CD14-positive monocyte (primary cell): ENCODE results near the gene OR4K2. TPM values are rescaled to one million over a fixed set of nuclear protein-coding genes. Genes with fewer than 3 reads are reported as not detected.
"Not testable (repeated sequence)": the region's sequence is repeated elsewhere in the genome, so short reads cannot be mapped to it uniquely, and the experiment has no call there.

Source experiments
- DNase-seq, 3 donors: peaks; one replicate each; pipeline ENCODE4 v3.0.0-alpha.2; 2011 to 2022
- H2AFZ ChIP-seq: 2 replicates; pipeline ENCODE4 v1.6.0; 2012; ENCODE audit warnings: mild to moderate bottlenecking, low read depth, low read length, inconsistent platforms; ENCODE audit not compliant: insufficient read depth, poor library complexity, severe bottlenecking
- H3K27ac ChIP-seq, 2 donors: 1 replicate in 1 of 2; 2 replicates in 1 of 2; pipeline ENCODE4 v1.5.1; 2012 to 2013; ENCODE audit warnings: low read length in 2 of 2, control low read depth in 1 of 2, inconsistent platforms in 1 of 2, low read depth in 1 of 2, mild to moderate bottlenecking in 1 of 2
- H3K27me3 ChIP-seq, 2 donors: one replicate each; pipeline versions ENCODE4 v1.6.0 to v1.6.1; 2011 to 2013; ENCODE audit warnings: low read length in 2 of 2; ENCODE audit not compliant: control insufficient read depth in 2 of 2, insufficient read depth in 2 of 2
- H3K36me3 ChIP-seq, 2 donors: replicated peaks in 1 of 2; 1 replicate in 1 of 2; 2 replicates in 1 of 2; pipeline versions ENCODE4 v1.5.1 to v1.6.1; 2012 to 2013; ENCODE audit warnings: low read length in 2 of 2, control low read depth in 1 of 2, inconsistent platforms in 1 of 2, mild to moderate bottlenecking in 1 of 2; ENCODE audit not compliant: insufficient read depth in 2 of 2, control insufficient read depth in 1 of 2
- H3K4me1 ChIP-seq, 2 donors: 1 replicate in 1 of 2; 2 replicates in 1 of 2; pipeline versions ENCODE4 v1.5.1 to v1.6.1; 2012 to 2013; ENCODE audit warnings: low read length in 2 of 2, control low read depth in 1 of 2, inconsistent platforms in 1 of 2, mild to moderate bottlenecking in 1 of 2, moderate library complexity in 1 of 2; ENCODE audit not compliant: insufficient read depth in 2 of 2, control insufficient read depth in 1 of 2
- H3K4me2 ChIP-seq: replicated peaks from 2 replicates; pipeline ENCODE3; 2012; ENCODE audit warnings: low read length, moderate library complexity, mild to moderate bottlenecking; ENCODE audit not compliant: poor library complexity, severe bottlenecking; ENCODE audit errors: extremely low read depth
- H3K4me3 ChIP-seq, 3 experiments: fragments of 200-600 bp in 1 of 3; sonication (generic) in 1 of 3; replicated peaks in 1 of 3; 1 replicate in 2 of 3; 2 replicates in 1 of 3; pipeline ENCODE4 v1.5.1; 2011 to 2013; ENCODE audit warnings: low read length in 3 of 3, mild to moderate bottlenecking in 3 of 3, control low read depth in 2 of 3, low read depth in 2 of 3, inconsistent platforms in 1 of 3, moderate library complexity in 1 of 3
- H3K79me2 ChIP-seq: 2 replicates; pipeline ENCODE4 v1.6.0; 2012; ENCODE audit warnings: mild to moderate bottlenecking, control low read depth, inconsistent platforms, low read length, moderate library complexity; ENCODE audit not compliant: insufficient read depth
- H3K9ac ChIP-seq: 2 replicates; pipeline ENCODE4 v1.6.0; 2017; ENCODE audit warnings: low read length, mild to moderate bottlenecking; ENCODE audit not compliant: insufficient read depth, poor library complexity, severe bottlenecking
- H3K9me3 ChIP-seq, 2 donors: replicated peaks in 1 of 2; 1 replicate in 1 of 2; 2 replicates in 1 of 2; pipeline versions ENCODE4 v1.5.1 to v1.6.1; 2012 to 2013; ENCODE audit warnings: low read length in 2 of 2, control low read depth in 1 of 2; ENCODE audit not compliant: control insufficient read depth in 1 of 2, insufficient read depth in 1 of 2
- H4K20me1 ChIP-seq: 2 replicates; pipeline ENCODE4 v1.6.0; 2012; ENCODE audit warnings: mild to moderate bottlenecking, low read length, control low read depth, moderate library complexity; ENCODE audit not compliant: insufficient read depth
- H3K27ac Mint-ChIP-seq, 7 donors: one replicate each; pipeline ENCODE4 v1.8.0; 2020; ENCODE audit warnings: mild to moderate bottlenecking in 7 of 7, mixed read lengths in 7 of 7, moderate library complexity in 6 of 7, inconsistent platforms in 2 of 7
- H3K27me3 Mint-ChIP-seq, 3 donors: one replicate each; pipeline ENCODE4 v1.8.0; 2021 to 2022; ENCODE audit warnings: low read depth in 3 of 3, mild to moderate bottlenecking in 3 of 3, mixed read lengths in 3 of 3, moderate library complexity in 3 of 3, inconsistent platforms in 1 of 3
- H3K36me3 Mint-ChIP-seq, 2 donors: one replicate each; pipeline ENCODE4 v1.8.0; 2020; ENCODE audit warnings: mixed read lengths in 2 of 2, inconsistent platforms in 1 of 2, mild to moderate bottlenecking in 1 of 2
- H3K4me1 Mint-ChIP-seq: one replicate; pipeline ENCODE4 v1.8.0; 2020; ENCODE audit warnings: mild to moderate bottlenecking, mixed read lengths
- H3K4me3 Mint-ChIP-seq, 2 donors: one replicate each; pipeline ENCODE4 v1.8.0; 2020; ENCODE audit warnings: mild to moderate bottlenecking in 2 of 2, mixed read lengths in 2 of 2, moderate library complexity in 1 of 2
- H3K9me3 Mint-ChIP-seq, 7 donors: one replicate each; pipeline ENCODE4 v1.8.0; 2020 to 2022; ENCODE audit warnings: mixed read lengths in 7 of 7, mild to moderate bottlenecking in 6 of 7, moderate library complexity in 6 of 7, inconsistent platforms in 2 of 7
- CTCF ChIP-seq: fragments of 200-600 bp; IDR thresholded peaks from one replicate; pipeline ENCODE4 v1.8.0; 2022; ENCODE audit warnings: antibody characterized with exemption, mild to moderate bottlenecking
- WGBS: methylation state at CpG from one replicate; pipeline ENCODE4 v1.1.5; 2013; ENCODE audit warnings: missing lambda C conversion rate; ENCODE audit not compliant: insufficient coverage; 5-methylcytosine and 5-hydroxymethylcytosine counted together
- intact Hi-C, 2 donors: fragments of 100-400 bp; cut with micrococcal nuclease; formaldehyde crosslinking; loops; one replicate each; pipeline versions ENCODE4 v1.15.0 to v1.15.1; 2023
- polyA minus RNA-seq: library from RNA; depleted of rRNA, polyadenylated mRNA; stranded (reverse); fragments of >200 nt; gene quantifications from 2 replicates; pipeline ENCODE4 v1.2.3, GENCODE V29; 2012
- polyA plus RNA-seq, 3 donors: library from polyadenylated mRNA; depleted of rRNA in 1 of 3; unstranded in 2 of 3; stranded (reverse) in 1 of 3; fragments of 300-500 nt in 2 of 3; fragments of >200 nt in 1 of 3; fragmentation: Illumina TruSeq in 2 of 3; gene quantifications; 1 replicate in 2 of 3; 2 replicates in 1 of 3; pipeline ENCODE4 v1.2.3, GENCODE V29; 2012 to 2021
- total RNA-seq, 12 experiments: library from RNA in 1 of 12; stranded (reverse) in 1 of 12; fragments of 120-200 nt in 1 of 12; gene quantifications; one replicate each; pipeline ENCODE4 v1.2.4 and lab custom pipeline; 2013 to 2026; ENCODE audit warnings: mixed read lengths in 6 of 12, inconsistent platforms in 1 of 12

Gene OR4K2
- not detected for total RNA-seq (2013)
- polyA plus RNA-seq: not detected
- not detected in 2 replicates for polyA minus RNA-seq
- total RNA-seq (lab: John Stamatoyannopoulos, UW): 0 to 1.5 (median 0) reads per million in 11 experiments

- Mint-ChIP-seq H3K4me3 (no peak within 1 kb of the TSS), H3K27me3 (peaks cover 0 to 8% (median 1%) of the 10 kb centered on the region in 3 donors), H3K36me3 (no peaks in the 10 kb centered on the region), H3K4me1 (no peaks in the 10 kb centered on the region), H3K9me3 (no peaks in the 10 kb centered on the region), H3K27ac (no peak within 1 kb of the TSS)
- Histone ChIP-seq H3K4me2 (no peak within 1 kb of the TSS), H4K20me1 (no peaks in the 10 kb centered on the region), H3K4me1 (no peaks in the 10 kb centered on the region), H3K27ac (no peak within 1 kb of the TSS), H3K4me3 (no peak within 1 kb of the TSS), H3K36me3 (no peaks in the 10 kb centered on the region), H3K79me2 (no peaks in the 10 kb centered on the region), H3K9me3 (no peaks in the 10 kb centered on the region), H2AFZ (no peak within 1 kb of the TSS), H3K9ac (no peak within 1 kb of the TSS), H3K27me3 (no peaks in the 10 kb centered on the region)
- intact Hi-C loops: no loop called here
- DNase-seq: no peak
- no peak for TF ChIP-seq CTCF
- no CpG with 5 or more reads among the region's 2 CpGs for WGBS
These were observed at the start of gene OR4K2 for GRCh38 chr14:19874842-19875241. OR4K2 (plus strand) TSS chr14:19875142; CDS start chr14:19876268, 1,126 bp downstream.

GRCh38 chr14:19827626-19828244 is 47.2 kb upstream of the OR4K2 start:
- H3K4me3 ChIP-seq, H3K27ac Mint-ChIP-seq, H3K4me2 ChIP-seq, H3K27me3 ChIP-seq, H3K9me3 Mint-ChIP-seq, H3K79me2 ChIP-seq, H3K27ac ChIP-seq, H4K20me1 ChIP-seq, H3K4me3 Mint-ChIP-seq, DNase-seq, H2AFZ ChIP-seq, H3K36me3 ChIP-seq, H3K4me1 Mint-ChIP-seq, H3K9ac ChIP-seq, H3K4me1 ChIP-seq, H3K27me3 Mint-ChIP-seq, H3K9me3 ChIP-seq, intact Hi-C loops, H3K36me3 Mint-ChIP-seq: not testable (repeated sequence)
- WGBS: 73% methylated on average over 6 of the region's 12 CpGs
